ENCODE measurements around the gene GRAMD2B.

DNA sequence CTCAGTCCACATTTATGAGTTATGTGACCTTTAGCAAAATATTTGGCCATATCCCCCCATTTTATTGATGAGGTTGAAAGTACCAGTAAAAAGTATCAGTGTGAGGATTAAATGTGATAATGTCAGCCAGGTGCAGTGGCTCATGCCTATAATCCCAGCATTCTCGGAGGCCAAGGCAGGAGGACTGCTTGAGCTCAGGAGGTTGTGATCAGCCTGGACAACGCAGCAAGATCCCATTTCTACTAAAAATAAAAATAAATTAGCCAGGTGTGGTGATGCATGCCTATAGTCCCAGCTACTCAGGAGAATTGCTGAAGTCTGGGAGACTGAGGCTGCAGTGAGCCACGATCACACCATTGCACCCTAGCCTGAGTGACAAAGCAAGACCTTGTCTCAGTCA is 71.2 kb downstream of the GRAMD2B start:
- TF ChIP-seq, protein P1, sequence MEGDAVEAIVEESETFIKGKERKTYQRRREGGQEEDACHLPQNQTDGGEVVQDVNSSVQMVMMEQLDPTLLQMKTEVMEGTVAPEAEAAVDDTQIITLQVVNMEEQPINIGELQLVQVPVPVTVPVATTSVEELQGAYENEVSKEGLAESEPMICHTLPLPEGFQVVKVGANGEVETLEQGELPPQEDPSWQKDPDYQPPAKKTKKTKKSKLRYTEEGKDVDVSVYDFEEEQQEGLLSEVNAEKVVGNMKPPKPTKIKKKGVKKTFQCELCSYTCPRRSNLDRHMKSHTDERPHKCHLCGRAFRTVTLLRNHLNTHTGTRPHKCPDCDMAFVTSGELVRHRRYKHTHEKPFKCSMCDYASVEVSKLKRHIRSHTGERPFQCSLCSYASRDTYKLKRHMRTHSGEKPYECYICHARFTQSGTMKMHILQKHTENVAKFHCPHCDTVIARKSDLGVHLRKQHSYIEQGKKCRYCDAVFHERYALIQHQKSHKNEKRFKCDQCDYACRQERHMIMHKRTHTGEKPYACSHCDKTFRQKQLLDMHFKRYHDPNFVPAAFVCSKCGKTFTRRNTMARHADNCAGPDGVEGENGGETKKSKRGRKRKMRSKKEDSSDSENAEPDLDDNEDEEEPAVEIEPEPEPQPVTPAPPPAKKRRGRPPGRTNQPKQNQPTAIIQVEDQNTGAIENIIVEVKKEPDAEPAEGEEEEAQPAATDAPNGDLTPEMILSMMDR (IDR thresholded peaks at IDR 0.05; ENCODE audit: insufficient read depth, low read depth, low read length) = no peak
- no peak for TF ChIP-seq EZH2 (IDR thresholded peaks at IDR 0.05; ENCODE audit: insufficient read depth, low read length)
